GM12865 (cell line): ENCODE measurements around the gene UBQLNL.

ENCODE experiments used
- DNase-seq: peaks from one replicate; pipeline ENCODE4 v3.0.0; 2010; ENCODE audit warnings: low read depth
- H3K4me3 ChIP-seq: 2 replicates; pipeline ENCODE4 v1.5.1; 2011; ENCODE audit warnings: mild to moderate bottlenecking, low read depth, low read length, control low read depth
- TF ChIP-seq, protein P1 (sequence below): IDR thresholded peaks from 2 replicates; pipeline ENCODE4 v1.5.1; 2011; ENCODE audit warnings: low read length, control low read depth, low read depth, inconsistent platforms; ENCODE audit not compliant: insufficient read depth; ENCODE audit errors: missing control alignments

UBQLNL gene, protein sequence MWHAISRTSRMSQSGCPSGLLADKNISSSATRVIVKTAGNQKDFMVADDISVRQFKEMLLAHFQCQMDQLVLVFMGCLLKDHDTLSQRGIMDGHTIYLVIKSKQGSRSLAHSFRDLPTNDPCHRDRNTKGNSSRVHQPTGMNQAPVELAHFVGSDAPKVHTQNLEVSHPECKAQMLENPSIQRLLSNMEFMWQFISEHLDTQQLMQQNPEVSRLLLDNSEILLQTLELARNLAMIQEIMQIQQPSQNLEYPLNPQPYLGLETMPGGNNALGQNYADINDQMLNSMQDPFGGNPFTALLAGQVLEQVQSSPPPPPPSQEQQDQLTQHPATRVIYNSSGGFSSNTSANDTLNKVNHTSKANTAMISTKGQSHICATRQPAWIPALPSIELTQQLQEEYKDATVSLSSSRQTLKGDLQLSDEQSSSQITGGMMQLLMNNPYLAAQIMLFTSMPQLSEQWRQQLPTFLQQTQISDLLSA

DNA sequence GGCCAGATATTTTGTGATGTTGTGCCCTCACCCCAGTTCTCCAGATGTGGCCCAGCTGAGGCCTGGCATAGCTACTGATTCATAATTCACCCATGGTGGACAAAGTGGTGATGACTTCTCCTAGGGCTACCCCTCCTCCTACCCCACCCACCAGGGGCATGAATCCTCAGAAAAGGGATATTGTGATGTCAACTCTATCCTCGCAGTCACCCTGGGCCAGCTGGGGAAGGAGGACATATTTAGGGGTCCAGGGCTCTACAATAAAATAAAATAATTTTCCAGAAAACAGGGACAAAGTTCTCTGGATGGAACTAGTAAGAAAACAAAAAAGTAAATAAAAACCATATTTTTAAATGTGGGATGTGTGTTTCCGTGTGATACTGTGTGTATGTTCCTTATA is at the start of gene UBQLNL:
TSS of gene UBQLNL (minus strand) at position 101 of the 400 bp plus-strand sequence. CDS start 258 bp downstream, outside the sequence.
- TF ChIP-seq, protein P1, sequence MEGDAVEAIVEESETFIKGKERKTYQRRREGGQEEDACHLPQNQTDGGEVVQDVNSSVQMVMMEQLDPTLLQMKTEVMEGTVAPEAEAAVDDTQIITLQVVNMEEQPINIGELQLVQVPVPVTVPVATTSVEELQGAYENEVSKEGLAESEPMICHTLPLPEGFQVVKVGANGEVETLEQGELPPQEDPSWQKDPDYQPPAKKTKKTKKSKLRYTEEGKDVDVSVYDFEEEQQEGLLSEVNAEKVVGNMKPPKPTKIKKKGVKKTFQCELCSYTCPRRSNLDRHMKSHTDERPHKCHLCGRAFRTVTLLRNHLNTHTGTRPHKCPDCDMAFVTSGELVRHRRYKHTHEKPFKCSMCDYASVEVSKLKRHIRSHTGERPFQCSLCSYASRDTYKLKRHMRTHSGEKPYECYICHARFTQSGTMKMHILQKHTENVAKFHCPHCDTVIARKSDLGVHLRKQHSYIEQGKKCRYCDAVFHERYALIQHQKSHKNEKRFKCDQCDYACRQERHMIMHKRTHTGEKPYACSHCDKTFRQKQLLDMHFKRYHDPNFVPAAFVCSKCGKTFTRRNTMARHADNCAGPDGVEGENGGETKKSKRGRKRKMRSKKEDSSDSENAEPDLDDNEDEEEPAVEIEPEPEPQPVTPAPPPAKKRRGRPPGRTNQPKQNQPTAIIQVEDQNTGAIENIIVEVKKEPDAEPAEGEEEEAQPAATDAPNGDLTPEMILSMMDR: no peak
- no peak within 1 kb of the TSS for H3K4me3 ChIP-seq

DNA sequence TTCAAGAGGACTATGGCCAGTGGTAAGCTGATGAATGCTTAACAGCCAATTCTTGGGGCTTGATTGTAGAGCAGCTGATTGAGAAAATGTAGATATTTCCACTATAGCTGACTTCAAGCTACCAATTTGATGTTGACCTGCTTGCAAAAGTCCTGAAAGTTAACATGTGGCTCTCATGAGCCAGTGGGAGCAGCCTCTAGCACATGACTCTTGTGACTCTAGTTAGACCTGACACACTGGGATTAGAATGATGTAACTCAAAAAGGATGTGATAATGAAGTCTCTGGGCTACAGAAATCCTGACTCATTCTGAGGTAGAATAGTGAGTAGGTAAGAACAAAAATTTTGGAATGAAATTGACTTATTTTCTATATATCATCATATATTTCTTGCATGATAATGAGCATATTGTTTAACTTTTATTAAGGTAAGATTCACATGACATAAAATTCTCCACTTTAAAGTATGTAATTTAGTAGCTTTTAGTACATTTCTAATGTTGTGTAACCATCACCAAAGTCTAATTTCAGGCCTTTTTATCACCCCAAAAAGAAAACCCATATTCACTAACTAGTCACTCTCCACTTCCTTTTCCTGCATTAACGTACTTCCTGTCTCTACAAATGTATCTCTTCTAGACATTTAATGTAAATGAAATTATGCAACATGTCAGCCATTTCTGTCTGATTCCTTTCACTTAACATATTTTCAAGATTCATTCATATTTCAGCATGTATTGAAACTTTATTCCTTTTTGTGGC is 47.9 kb upstream of the UBQLNL start:
- no peak overlapping the region for H3K4me3 ChIP-seq
- TF ChIP-seq, protein P1: no peak
- no peak for DNase-seq

More for the DNA sequence above, at the start of gene UBQLNL:
- no peak for DNase-seq

DNA sequence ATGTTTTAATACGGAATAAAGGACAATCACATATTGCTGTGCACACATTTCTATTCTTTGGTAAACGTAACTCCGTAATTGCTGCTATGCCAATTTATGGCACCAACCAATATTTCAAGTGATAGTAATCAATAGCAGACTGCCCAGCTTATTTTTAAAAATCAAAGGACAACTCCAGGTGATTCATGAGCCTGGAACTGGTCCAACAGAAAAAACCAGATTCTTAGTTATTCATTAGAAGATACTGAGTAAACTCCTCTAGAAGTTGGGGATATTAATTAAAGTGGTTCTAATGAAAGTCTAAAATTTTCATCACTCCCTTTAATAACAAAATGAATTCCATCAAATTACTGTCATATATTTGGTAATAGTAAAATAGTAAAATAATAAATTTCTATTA is 41.3 kb upstream of the UBQLNL start:
- TF ChIP-seq, protein P1: no peak
- DNase-seq: no peak

GRCh38 chr11:5556596-5557188 is 40.2 kb upstream of the UBQLNL start:
- TF ChIP-seq, protein P1: no peak
- DNase-seq: no peak
- no peak overlapping the region for H3K4me3 ChIP-seq

More for the DNA sequence above, 41.3 kb upstream of the UBQLNL start:
- H3K4me3 ChIP-seq: no peak overlapping the region

DNA sequence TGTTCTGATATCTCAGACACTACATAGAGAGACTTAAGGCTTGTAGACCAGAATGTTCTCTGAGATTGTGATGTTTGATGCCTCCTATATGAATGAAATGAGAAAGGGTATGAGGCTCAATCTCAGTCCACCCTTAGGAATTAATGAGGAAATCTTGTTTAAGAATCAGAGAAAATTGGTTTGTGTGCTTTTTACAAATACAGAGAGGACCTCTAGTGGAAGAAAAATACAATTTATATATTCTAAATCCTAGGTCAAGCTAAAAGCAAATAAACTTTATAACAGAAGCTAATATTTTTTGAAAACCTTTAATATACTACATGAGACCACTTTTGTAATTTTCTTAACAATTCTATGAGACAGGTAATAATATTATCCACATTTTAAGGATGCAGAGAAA is 36.8 kb upstream of the UBQLNL start:
- H3K4me3 ChIP-seq: no peak overlapping the region
- TF ChIP-seq, protein P1: no peak
- DNase-seq: no peak

- H3K4me3 ChIP-seq: no peak overlapping the region
- peak; percentile 14 for DNase-seq
- TF ChIP-seq, protein P1: no peak
Measured at GRCh38 chr11:5550440-5551095, 34.1 kb upstream of the UBQLNL start.
